Stimulated activated CD4-positive, alpha-beta T cell treated with anti-CD3 and anti-CD28 coated beads, Interleukin-4, amount 100 ng/mL, for 48 hours (primary cell): Measurements from ENCODE around the gene TMEM59.

Experiments used
- DNase-seq, 2 donors: peaks; one replicate each; pipeline ENCODE4 v3.0.0-alpha.2; 2020; ENCODE audit warnings: low read depth in 2 of 2

TMEM59 gene

GRCh38 chr1:53984726-53985125 lies 68.3 kb downstream of the TMEM59 start:
- no peak for DNase-seq

- no peak for DNase-seq
These were observed 70.3 kb downstream of the TMEM59 start for GRCh38 chr1:53982763-53983104.

GRCh38 chr1:53982034-53982762 lies 70.8 kb downstream of the TMEM59 start:
- DNase-seq = no peak

GRCh38 chr1:53981220-53981619 lies 71.8 kb downstream of the TMEM59 start:
- no peak for DNase-seq

- no peak for DNase-seq
These were observed 73.1 kb downstream of the TMEM59 start for GRCh38 chr1:53979712-53980450.
